AG04449 (cell line): Measurements from ENCODE around the gene MGLL.

Experiments used
- CTCF ChIA-PET: fragments of 350-600 bp; formaldehyde crosslinking; extraction: SDS; loops from one replicate; lab custom pipeline; 2021; ENCODE audit warnings: antibody characterized with exemption; lab: Yijun Ruan, JAX
- POLR2A ChIA-PET: fragments of 400-600, 350-600 bp; formaldehyde crosslinking; extraction: SDS; loops from one replicate; lab custom pipeline; 2020; ENCODE audit warnings: antibody characterized with exemption, inconsistent platforms; lab: Yijun Ruan, JAX
- DNase-seq: peaks from one replicate; pipeline ENCODE4 v3.0.0-alpha.2; 2010; ENCODE audit warnings: low read depth, low spot score
- H3K4me3 ChIP-seq: 2 replicates; pipeline ENCODE4 v1.5.1; 2011; ENCODE audit warnings: low read depth, mild to moderate bottlenecking, control low read depth, low read length
- CTCF ChIP-seq: IDR thresholded peaks from one replicate; pipeline ENCODE4 v1.5.1; 2011; ENCODE audit warnings: mild to moderate bottlenecking, moderate library complexity, low read length, control low read depth, inconsistent platforms; ENCODE audit not compliant: insufficient read depth; ENCODE audit errors: missing control alignments

MGLL gene

GRCh38 chr3:127719369-127719768 lies 102.9 kb downstream of the MGLL start:
- no peak overlapping the region for H3K4me3 ChIP-seq
- CTCF ChIA-PET: no interaction called here
- POLR2A ChIA-PET: interaction anchor here (0.6 kb wide), 1 partner anchor 16 kb away, joined by 3 read pairs; no protein-coding TSS in a partner anchor
- TF ChIP-seq CTCF: no peak
- no peak for DNase-seq

- CTCF ChIA-PET: no interaction called here
- no peak for DNase-seq
- POLR2A ChIA-PET: interaction anchor here (0.6 kb wide), 1 partner anchor 16 kb away, joined by 3 read pairs; no protein-coding TSS in a partner anchor
- H3K4me3 ChIP-seq: no peak overlapping the region
- no peak for TF ChIP-seq CTCF
These were observed 103.4 kb downstream of the MGLL start for GRCh38 chr3:127718916-127719290.

GRCh38 chr3:127718245-127718915 lies 103.9 kb downstream of the MGLL start:
- ChIA-PET POLR2A (no interaction called here), CTCF (no interaction called here)
- DNase-seq: no peak
- H3K4me3 ChIP-seq: no peak overlapping the region
- no peak for TF ChIP-seq CTCF

GRCh38 chr3:127717357-127718244 lies 104.7 kb downstream of the MGLL start:
- no peak overlapping the region for H3K4me3 ChIP-seq
- DNase-seq: no peak
- no peak for TF ChIP-seq CTCF
- POLR2A ChIA-PET: interaction anchor here (1.2 kb wide), 1 partner anchor 22 kb away, joined by 4 read pairs; no protein-coding TSS in a partner anchor
- CTCF ChIA-PET: interaction anchor here (1.3 to 3.3 kb wide), 2 partner anchors 19 to 21 kb away, joined by 3 to 19 read pairs; no protein-coding TSS in a partner anchor

- no peak for DNase-seq
- ChIA-PET CTCF (interaction anchor here (1.1 to 3.3 kb wide), 3 partner anchors 10 to 20 kb away, joined by 3 to 19 read pairs (median 3); no protein-coding TSS in a partner anchor), POLR2A (no interaction called here)
- no peak overlapping the region for H3K4me3 ChIP-seq
- TF ChIP-seq CTCF: no peak
These were observed 105.9 kb downstream of the MGLL start for GRCh38 chr3:127716384-127716783.

- no peak for DNase-seq
- CTCF ChIA-PET: interaction anchor here (3.3 kb wide), 1 partner anchor 19 kb away, joined by 19 read pairs; no protein-coding TSS in a partner anchor
- no peak for TF ChIP-seq CTCF
- H3K4me3 ChIP-seq: no peak overlapping the region
- POLR2A ChIA-PET: no interaction called here
These were observed 106.8 kb downstream of the MGLL start for GRCh38 chr3:127715532-127715931.
